Lower leg skin (tissue), 4 donors: Measurements from ENCODE around the gene SAMD8. TPM values are rescaled to one million over a fixed set of nuclear protein-coding genes. Genes with fewer than 3 reads are reported as not detected.

Source experiments
- DNase-seq, 2 donors: peaks; one replicate each; pipeline ENCODE4 v3.0.0-alpha.2; 2019; ENCODE audit warnings: low spot score in 2 of 2
- H3K4me3 ChIP-seq: fragments of 200-600 bp; sonication (generic); 2 replicates; pipeline ENCODE4 v1.5.1; 2017; ENCODE audit warnings: mild to moderate bottlenecking, low read depth; ENCODE audit not compliant: poor library complexity, severe bottlenecking
- POLR2A ChIP-seq, 2 donors: fragments of 450-650 bp; IDR thresholded peaks; one replicate each; pipeline ENCODE4 v1.6.1; 2016 to 2017; ENCODE audit warnings: antibody characterized with exemption in 2 of 2, mild to moderate bottlenecking in 1 of 2, moderate library complexity in 1 of 2
- WGBS, 2 donors: methylation state at CpG; one replicate each; pipeline ENCODE4 v1.1.5; 2018; 5-methylcytosine and 5-hydroxymethylcytosine counted together
- intact Hi-C: fragments of 100-400 bp; cut with DNase I; formaldehyde crosslinking; loops from one replicate; pipeline ENCODE4 v1.15.0; 2023; ENCODE audit warnings: low total_unique reads
- total RNA-seq, 4 donors: library from RNA; depleted of rRNA; stranded (reverse); fragments of >200 nt; gene quantifications; one replicate each; pipeline ENCODE4 v1.1.0, GENCODE V29; 2016
- TF ChIP-seq, protein P1 (sequence below), 3 donors: fragments of 450-650 bp; IDR thresholded peaks; one replicate each; pipeline ENCODE4 v1.5.1; 2016; ENCODE audit warnings: antibody characterized with exemption in 3 of 3, mild to moderate bottlenecking in 3 of 3, moderate library complexity in 2 of 3

Gene SAMD8
- total RNA-seq, 4 donors from 2014 or later, result 17.4 to 26.4 (median 23.2) TPM

DNA sequence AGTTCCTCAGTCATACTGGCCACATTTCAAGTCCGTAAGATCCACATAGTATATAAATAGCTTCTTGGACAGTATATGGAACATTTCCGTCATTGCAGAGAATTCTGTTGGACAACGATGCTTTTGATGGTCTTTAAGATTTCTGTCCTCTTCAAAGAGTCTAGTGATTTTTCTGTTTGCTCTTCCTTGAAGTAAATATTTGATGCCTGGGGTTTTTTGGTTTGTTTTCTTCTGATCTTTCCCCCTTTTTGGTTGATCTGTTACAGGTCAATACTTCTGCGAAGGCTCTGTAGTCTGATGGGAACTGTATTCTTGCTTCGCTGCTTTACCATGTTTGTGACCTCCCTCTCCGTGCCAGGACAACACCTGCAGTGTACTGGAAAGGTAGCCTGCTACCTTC is 56.8 kb downstream of the SAMD8 start:
- no peak for DNase-seq
- TF ChIP-seq, protein P1, sequence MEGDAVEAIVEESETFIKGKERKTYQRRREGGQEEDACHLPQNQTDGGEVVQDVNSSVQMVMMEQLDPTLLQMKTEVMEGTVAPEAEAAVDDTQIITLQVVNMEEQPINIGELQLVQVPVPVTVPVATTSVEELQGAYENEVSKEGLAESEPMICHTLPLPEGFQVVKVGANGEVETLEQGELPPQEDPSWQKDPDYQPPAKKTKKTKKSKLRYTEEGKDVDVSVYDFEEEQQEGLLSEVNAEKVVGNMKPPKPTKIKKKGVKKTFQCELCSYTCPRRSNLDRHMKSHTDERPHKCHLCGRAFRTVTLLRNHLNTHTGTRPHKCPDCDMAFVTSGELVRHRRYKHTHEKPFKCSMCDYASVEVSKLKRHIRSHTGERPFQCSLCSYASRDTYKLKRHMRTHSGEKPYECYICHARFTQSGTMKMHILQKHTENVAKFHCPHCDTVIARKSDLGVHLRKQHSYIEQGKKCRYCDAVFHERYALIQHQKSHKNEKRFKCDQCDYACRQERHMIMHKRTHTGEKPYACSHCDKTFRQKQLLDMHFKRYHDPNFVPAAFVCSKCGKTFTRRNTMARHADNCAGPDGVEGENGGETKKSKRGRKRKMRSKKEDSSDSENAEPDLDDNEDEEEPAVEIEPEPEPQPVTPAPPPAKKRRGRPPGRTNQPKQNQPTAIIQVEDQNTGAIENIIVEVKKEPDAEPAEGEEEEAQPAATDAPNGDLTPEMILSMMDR (IDR thresholded peaks at IDR 0.05), result no peak
- TF ChIP-seq POLR2A (IDR thresholded peaks at IDR 0.05), result no peak
- 80 to 91% methylated on average over 6 of the region's 6 CpGs for WGBS, 2 donors
- intact Hi-C loops, result no loop called here
- H3K4me3 ChIP-seq, result no peak overlapping the region

DNA sequence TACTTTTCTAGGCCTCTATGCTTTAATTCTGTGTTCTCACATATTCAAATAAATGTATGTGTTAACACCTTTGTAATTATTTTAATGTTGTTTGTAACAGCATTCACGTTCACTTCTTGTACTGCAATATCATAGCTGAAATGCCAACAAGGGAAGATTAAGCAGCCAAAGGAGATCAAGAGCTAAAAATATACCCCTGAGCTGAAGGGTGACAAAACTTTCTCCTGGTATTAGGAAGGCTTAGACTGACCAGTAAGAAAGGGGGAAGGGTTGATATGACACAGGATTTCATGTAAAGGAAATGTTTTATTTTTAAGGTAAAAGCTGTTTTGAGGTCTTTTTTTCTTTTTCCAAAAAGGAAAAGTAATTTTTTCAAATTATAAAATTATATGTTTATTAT is 58.8 kb downstream of the SAMD8 start:
- WGBS, 2 donors, result 67 to 80% methylated on average over 1 of the region's 1 CpG
- TF ChIP-seq, protein P1 (IDR thresholded peaks at IDR 0.05), result no peak
- TF ChIP-seq POLR2A (IDR thresholded peaks at IDR 0.05), result no peak
- intact Hi-C loops, result no loop called here
- no peak overlapping the region for H3K4me3 ChIP-seq
- no peak for DNase-seq

DNA sequence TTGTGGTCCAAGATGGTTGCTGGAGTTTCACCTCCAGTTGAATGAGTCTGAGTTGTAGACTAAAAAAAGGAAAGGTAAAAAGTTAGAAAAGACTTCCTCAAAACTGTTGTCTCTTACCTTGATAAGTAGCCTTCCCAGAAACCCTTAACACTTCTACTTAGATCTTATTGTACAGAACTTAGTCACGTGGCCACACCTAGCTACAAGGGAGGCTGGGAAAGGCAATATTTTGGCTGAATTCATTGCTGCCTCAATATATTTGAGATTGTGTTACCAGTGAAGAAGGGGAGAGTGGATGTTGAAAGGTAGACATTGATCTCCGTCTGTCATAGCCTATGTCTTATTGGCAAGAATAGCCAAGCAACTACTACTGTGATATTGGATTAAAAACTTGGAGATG is 63.6 kb downstream of the SAMD8 start:
- WGBS, 2 donors, result 95 to 98% methylated on average over 2 of the region's 2 CpGs
- no peak for DNase-seq
- H3K4me3 ChIP-seq, result no peak overlapping the region
- intact Hi-C loops, result no loop called here
- no peak for TF ChIP-seq POLR2A (IDR thresholded peaks at IDR 0.05)
- TF ChIP-seq, protein P1 (IDR thresholded peaks at IDR 0.05), result no peak

DNA sequence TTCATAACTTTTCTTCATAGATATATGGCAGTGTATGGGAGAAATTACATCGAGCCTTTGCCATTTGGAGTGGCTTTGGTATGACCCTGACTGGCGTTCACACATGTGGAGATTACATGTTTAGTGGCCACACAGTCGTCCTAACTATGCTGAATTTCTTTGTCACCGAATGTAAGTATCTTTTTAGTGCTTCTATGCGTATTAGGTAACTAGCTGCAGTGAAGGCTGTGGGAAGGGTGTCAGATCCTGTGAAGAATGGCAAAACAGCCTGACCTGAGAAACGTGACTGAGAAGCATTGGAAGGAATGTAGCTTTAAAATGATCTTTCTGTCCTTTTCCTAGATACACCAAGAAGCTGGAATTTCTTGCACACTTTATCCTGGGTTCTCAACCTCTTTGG is 64.6 kb downstream of the SAMD8 start:
- TF ChIP-seq, protein P1 (IDR thresholded peaks at IDR 0.05), result no peak
- no peak for TF ChIP-seq POLR2A (IDR thresholded peaks at IDR 0.05)
- DNase-seq, result peak in 1 of 2 donors; percentile 21
- H3K4me3 ChIP-seq, result no peak overlapping the region
- intact Hi-C loops, result no loop called here
- WGBS, 2 donors, result 93 to 94% methylated on average over 6 of the region's 6 CpGs

DNA sequence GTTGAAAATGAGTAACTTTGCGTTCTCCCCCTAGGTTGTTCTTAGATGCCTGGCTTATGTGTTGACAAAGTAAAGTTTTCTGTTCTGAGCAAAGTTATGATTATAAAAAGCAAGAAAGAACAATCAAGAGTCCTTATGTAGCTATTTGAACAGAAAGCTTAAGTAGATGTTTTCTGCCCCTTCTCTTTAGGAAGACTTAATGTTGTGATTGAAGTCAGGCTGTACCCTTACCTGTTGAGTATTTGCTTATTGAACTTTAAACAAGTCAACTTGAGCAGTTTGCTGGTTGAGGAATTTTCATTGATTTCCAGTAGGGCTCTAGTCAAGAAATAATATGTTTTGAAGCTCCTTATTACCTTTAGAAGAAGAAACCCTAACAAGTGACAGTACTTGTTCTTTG is 65.3 kb downstream of the SAMD8 start:
- intact Hi-C loops, result no loop called here
- 96 to 100% methylated on average over 1 of the region's 1 CpG for WGBS, 2 donors
- H3K4me3 ChIP-seq, result no peak overlapping the region
- TF ChIP-seq, protein P1 (IDR thresholded peaks at IDR 0.05), result no peak
- no peak for TF ChIP-seq POLR2A (IDR thresholded peaks at IDR 0.05)
- no peak for DNase-seq

DNA sequence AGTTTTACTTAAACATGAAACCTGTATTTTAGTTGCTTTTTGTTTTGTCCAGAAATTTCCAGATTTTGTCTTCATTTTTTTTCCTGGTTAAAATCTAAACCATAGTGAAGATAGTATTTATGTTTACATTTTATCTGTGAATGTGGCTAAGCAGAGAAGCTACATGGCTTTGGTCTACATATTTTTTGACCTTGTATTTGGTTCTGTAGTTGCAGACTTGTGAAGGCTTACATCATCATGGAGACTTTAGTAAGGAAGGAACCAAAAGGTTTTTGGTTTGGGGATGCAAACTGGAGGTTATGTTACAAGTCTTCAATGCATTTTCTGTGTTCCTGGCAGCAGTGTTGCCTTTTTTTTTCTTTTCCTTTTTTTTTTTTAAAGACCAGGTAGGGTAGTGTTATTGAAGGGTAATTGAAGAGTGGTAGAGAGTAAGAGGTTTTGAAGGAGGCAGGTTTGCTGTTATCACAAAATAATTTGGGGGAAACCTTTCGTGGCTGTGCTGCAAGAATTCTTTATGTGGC is 68.3 kb downstream of the SAMD8 start:
- TF ChIP-seq POLR2A (IDR thresholded peaks at IDR 0.05), result no peak
- TF ChIP-seq, protein P1 (IDR thresholded peaks at IDR 0.05), result no peak
- intact Hi-C loops, result no loop called here
- no peak for DNase-seq
- no peak overlapping the region for H3K4me3 ChIP-seq
- 95 to 97% methylated on average over 1 of the region's 1 CpG for WGBS, 2 donors
